Activated CD8-positive, alpha-beta memory T cell treated with anti-CD3 and anti-CD28 coated beads for 4 hours (primary cell): ENCODE measurements around the gene CEP95.
"Not testable (repeated sequence)": the region's sequence is repeated elsewhere in the genome, so short reads cannot be mapped to it uniquely, and the experiment has no call there.

ENCODE experiments used
- DNase-seq, 2 donors: peaks; one replicate each; pipeline ENCODE4 v3.0.0-alpha.2; 2020; ENCODE audit warnings: low read depth in 2 of 2

The CEP95 gene

DNA sequence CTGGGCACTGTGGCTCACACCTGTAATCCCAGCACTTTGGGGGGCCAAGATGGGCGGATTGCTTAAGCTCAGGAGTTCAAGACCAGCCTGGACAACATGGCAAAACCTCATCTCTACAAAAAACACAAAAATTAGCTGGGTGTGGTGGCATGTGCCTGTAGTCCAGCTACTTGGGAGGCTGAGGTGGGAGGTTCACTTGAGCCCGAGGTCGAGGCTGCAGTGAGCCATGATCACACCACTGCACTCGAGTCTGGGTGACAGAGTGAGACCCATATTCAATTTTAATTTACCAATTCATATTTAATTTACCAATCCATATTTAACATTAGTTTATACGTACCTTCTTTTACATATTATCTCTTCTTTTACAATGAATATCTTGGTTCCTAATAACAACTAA, 11.5 kb upstream of the CEP95 start:
- not testable (repeated sequence) for DNase-seq

DNA sequence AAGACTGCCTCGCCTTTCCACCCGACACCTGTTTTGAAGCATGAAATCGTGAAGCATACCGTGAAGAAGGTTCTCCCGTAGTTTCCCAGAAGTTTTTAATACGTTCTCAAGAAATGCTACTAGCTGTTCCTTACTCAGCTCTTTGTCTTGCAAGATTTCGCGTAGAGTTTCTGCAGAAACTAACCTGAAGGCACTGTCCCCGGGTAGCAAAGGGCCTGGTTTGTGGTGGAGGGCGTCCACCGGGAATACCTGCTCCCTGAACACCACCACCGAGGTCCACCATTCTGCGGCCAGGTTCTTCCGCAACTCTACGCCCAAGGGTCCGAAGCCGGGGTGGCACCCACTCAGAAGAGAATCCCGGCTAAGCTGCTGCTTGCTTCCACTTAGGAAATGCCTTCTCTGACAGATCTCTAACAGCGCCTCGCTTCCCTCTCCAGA, 10.4 kb upstream of the CEP95 start:
- DNase-seq = no peak

DNA sequence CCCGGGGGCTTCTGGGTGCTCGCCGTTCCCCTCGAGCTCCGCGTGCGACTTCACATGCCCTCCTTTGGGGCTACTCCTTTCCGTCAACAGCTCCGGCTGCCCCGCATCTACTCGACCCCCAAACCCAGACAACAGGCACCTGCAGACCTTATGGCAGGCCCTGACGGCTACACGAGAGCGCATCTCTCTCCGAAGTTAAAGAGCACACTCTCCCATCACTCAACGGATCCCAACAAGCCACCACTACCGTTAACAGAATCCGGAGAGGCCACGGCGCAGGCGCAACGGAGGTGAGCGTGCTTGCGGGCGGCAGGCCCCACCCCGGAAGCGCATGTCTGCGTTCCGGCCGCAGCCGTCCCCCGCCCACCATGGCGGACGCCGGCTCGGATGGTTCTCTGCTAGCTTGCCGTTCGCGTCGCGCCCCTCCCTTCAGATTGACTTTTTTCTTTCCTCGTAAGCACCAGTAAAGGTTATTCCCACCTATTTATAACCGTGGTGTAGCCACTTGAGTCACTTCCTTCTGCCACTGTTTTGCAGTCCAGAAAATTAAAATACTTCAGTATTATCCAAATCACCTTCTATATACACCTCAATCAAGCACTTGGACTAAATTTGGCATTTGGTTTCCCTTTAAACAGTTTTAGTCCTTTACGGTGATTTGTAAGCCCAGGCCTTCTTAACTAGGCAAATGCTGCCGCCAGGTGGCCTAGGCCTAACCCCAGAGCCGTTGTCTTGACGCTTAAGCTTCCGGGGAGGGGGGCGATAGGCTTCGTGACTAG, 9.8 kb upstream of the CEP95 start, which contains the start of gene POLG2:
TSS of gene POLG2 (minus strand) at position 269 of the 779 bp plus-strand sequence. CDS start at position 183, 86 bp downstream.
- peak; percentile 90 to 91 for DNase-seq

DNA sequence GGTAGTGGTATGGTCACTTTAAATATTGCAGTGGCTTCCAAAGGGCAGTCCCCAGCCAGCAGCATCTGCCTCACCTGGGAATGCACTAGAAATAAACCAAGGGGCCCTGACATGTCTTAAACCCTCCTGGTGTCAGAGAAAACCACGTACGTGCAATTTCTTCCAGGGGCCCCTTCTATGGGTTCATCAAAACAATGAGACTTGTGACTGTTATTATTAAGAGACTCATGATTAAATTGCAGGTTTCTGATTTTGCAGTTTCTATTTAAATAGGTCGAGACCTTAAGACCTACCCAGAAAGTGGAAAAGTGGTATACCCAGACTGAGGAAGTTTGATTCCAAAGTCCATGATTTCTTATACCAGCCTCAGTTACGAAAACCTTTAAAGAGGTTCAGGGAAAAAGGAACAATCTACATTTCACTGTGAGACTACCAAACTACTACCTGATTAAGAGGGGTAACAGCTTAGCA, 9.2 kb upstream of the CEP95 start:
- no peak for DNase-seq

DNA sequence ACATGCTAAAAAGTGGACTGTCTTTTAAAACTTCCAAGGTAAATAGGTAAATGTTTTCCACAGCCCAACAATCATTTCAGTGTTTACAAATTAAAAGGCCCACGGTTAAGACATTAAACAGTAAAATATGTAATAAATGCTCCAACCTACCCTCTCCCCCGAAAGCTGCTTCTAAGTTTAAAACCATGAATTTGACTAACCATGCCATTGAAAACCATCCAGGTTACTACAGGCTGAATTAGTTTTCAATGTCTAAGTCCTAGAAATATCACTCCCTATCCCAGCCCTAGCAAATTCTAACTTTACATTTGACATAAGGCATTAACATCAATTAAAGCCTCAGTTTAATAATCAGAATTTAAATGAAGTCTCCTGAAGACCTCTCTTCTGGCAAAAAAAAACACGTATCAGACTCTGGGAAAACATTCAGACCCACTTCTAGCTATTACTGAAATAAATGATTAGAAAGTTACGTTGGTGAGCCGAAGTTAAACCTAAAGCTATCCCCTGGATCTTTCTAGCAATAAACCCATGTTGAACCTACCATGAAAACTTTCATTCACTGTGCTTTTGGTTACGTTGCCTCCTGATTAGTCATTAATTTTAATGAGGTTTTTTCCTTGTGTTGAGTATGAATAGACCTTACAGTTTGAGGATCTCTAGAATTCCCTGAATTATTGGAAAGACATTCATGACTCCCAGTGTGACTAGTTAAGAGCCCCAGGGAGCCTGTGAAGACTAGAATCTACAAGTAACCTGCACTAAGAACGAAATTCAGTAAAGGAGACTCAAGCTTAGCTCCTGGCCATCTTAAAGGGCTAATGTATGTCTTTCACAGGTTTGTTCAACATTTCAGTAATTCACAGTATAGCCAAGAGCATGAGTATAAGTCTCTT, 8.2 kb upstream of the CEP95 start:
- no peak for DNase-seq

DNA sequence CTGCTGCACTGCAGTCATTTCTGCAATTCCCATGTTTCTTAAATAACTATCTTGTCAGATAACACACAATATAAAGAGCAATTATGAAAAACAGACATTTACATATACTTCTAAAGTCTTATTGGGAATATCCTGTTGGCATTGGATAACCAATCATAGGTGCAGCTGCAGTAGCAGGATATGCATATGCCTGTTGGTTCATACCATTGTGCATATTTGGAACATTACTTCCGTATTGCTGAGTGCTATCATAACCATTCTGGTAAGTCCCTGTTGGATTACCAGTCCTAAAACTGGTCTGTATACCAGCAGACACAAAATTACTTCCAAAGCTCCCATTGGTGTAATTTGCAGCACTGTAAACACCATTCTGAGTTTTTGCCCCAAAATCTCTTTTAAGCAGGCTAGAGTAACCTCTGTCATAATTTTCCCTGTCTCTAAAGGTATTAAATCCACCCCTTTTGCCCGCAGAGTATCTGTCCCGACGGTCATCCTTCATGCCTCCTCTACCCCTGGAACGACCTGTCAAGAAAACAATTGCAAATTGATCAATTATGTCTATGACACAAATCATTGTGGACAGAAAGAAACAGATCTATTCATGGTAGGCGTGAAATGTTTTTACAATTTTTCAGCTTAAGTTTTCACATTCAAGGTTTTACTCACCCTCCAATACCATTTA, 6.8 kb upstream of the CEP95 start:
- DNase-seq = no peak

DNA sequence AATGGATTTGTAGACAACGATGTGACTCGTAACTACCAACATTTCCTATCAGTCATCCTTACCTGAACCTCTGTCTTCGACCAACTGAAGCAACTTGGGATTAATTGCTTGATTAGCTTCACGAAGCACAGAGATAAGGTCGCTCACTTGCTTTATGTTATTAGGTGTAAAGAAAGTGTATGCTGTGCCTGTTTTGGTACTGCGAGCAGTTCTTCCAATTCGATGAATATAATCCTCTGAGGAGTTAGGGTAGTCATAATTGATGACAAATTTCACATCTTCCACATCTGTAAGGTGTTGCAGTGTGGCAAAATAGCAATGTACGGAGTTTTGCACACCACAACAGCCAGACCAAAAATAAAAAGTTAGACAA, 6.3 kb upstream of the CEP95 start:
- DNase-seq = no peak

DNA sequence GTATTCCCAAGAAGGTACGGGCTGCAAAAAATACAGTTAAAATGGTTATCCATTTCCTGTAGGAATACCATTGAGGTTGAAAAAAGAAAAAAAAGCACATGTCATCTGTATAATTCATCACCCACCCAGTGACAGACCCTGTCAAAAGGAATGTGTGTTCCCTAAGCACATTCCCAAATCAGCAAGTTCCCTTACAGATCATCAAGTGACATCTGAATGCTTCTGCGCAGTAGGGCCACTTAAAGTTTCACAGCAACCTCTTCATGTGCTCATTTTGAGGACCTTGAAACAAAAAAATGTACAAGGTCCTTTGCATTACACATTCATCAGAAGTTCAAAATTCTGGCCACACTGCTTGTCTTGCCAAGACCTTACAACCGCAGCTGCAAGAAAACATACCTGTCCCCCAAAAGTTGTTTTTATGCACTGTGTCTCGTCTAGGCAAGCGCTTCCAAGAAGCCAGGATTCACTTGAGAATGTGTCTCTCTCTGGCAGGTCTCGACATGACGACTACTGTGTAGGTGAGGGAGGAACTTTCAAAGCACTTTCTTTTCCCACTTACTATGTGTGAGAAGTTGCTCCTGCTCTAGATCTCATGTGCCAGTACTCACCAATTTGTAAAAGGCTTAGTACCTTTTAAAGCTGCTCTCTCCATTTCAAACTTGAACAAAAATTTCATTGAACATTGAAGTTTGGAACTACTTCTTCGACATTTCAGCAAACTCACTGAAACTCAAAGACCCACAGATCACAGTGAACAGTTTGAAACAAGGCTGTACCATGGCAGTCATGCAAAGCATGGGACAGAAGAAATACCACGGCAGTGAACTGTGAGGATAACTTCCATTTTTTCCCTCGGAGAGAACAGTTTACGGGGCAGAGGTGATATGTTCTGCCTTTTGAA, 5.7 kb upstream of the CEP95 start:
- no peak for DNase-seq

DNA sequence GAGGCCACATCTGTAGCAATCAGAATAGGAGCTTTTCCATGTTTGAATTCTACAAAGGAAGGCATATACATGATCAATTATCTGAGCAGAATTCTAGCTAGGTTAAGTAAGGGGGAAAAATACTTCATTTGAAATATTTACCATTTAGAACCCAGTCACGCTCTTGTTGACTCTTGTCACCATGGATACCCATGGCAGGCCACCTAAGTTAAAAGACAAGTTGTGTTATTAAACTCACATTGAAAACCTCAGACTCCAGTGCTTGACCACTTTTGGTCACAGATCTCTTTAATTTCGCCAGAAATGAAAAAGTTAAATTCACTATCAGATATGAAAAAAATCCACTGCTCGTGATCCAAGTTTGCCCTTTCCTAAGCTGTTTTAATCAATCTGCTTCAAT, 4.8 kb upstream of the CEP95 start:
- no peak for DNase-seq

DNA sequence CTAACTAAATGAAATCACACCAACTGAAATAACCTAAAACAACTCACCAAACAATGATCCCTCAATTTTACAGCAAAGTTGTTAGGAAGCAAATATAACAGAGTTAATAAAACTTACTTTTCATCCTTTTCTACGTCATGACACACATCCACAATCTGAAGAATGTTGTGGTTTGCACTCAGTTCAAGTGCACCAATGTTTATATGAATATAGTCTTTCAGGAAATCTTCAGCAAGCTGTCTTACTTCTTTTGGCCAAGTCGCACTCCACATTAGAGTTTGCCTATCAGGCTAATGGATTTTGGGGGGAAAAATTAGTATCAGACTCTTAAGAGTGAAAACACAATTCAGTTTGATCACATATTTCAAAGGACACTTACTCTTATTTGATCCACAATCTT, 4.0 kb upstream of the CEP95 start:
- DNase-seq = no peak

DNA sequence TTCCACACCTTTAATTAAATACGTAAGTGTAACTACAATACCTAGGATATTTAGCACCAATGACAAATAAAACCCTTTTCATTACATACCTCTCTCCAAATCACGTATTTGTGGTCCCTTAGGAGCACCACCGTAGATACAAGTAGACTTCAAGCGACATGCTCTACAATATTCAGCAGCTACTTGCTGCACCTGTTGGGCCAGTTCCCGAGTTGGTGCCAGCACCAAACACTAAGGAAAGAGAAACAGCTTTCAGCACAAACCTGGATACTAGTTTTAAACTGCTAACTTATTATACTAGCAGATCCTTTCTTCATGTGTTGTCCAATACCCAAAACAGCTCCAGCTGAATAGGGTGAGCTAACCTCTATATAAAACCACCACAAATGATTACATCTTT, 3.4 kb upstream of the CEP95 start:
- DNase-seq = no peak

DNA sequence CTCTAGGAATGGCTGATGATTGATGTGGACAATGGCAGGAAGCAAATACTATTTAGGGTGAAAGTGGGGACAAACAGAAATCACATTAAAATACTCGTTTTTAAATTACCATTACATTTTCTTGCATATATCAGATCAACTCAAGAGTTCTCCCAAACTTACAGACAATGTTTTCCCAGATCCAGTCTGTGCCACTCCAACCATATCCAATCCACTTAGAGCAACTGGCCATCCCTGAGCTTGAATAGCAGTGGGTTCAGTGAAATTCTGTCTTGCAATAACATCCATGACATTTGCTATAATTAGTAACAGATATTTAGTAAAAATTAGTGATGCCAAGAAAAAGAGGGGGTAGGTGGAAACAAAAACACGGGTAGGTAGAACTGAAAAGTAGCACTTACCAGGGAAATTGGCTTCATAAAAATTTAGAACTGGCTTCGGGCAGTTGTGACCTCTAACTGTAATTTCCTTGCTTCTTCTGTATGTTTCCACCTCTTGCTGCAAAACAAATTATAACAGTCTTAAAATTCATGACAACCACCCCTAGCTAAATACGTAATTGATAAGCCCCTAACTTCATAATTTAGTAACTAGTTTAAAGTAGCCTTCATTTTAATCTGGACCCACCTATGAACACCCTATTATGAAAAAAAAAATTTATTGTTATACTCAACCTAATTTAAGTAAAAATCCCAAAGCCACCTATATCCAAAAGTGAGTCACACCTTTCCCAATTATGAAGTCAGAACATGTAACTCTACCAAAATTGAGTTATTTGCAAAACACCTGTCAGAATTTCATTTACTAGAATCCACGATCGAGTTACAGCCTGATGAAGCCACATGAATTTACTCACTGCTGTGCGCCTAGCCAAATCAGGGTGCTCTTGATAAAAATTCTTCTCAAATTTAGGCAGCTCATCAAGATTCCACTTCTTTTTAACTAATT, 2.7 kb upstream of the CEP95 start:
- no peak for DNase-seq

DNA sequence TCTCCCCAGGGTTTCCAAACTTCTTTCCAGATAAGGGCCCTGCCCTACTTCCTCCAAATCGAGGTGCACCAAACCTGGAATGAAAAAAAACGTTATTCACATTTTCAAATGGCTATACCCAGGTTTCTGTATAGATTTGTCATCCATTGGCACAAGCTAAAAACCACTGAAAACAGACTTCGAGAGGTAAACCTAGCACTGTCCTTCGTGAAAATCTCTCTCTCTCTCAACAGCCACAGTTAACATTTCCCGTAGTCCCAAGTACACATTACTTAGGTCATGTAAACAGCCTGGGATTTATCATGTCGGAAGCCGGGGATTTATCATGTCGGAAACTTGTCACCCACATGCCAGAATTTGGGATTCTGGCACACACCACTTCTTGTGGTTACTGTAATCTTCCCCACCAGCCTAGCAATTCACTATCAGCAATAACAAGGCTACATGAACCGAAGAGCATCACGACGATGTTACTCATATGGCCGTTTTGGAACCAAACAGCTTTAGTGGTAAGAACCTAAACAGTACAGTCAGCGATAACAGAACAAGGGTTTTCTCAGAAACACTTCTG, 1.9 kb upstream of the CEP95 start:
- no peak for DNase-seq

DNA sequence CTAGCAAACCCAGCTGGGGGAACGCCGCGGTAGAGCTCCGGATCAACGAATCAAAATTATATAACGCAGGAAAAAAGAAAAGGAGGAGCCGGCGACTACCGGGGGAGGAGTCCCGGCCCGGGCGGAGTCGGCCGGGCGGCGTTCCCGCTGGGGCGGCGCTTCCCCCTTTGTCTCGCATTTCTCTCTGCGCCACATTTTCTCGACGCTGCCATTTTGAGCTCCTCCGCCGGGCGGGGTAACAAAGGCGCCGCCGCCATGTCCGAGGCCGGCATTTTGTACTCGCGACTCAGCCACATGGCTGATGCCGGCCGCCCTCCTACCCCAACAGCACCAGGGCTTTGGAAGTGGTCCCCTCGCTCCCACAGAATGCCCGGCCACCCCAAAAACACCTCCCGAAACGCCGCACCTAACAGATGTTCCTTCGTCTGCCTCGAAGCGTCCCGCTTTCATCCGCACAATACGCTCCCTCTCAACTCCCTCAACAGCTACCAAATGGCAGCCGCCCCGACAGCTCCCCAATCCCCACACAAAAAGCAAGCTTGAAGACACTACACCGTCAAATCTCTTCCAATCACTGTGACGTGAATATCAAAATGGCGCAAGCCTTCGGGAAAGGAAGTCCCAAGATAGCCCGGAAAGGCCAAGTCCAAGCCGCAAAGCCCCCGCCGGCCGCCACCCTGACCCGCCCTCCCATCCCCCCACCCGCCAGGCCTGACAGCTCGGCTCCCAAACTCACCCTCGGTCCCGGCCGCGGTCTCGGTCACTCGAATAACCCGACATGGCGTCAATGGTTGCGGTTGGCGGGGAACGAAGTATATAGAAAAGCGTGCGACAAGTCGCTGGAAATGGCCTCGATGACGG, 1.2 kb upstream of the CEP95 start:
- peak; percentile 68 to 77 for DNase-seq

DNA sequence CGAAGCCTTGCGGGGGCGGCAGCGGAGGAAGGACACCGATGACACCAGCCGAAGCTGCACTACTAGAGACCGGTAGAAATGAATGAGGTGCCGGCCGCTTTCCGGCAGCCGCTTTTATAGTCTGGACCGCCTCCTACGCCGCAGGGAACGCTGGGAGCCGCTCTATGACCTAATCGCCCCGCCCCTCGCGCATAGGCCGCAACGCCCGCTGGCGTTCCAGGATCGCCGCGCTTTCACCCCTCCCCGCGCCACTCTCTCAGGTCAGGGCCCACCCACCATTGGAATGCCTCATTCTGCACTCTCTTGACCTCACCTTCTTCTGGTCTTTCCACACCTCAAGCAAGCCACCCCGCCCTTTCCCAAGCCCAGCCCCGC, 589 bp upstream of the CEP95 start, which contains the start of gene DDX5:
TSS of gene DDX5 (minus strand) at position 89 of the 375 bp plus-strand sequence. CDS start 170 bp downstream, outside the sequence.
- DNase-seq = peak; percentile 95 to 96

DNA sequence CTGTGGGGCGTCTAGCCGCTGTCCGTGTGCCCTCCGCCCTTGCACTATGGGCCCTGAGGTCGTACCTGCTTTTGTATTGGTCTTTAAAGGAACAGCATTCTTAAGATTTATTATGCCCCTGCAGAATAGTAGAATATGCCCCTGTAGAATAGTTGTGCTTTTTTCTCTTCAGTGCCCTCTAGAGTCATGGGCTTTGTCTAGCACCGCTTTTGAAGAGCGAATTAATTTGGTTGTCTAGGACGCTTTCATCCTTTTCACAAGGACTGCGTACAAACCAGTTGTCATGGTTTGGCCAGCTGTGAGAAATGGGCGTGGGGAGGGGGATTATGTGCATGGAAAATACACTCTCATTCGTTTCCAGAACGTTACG, 621 bp downstream of the CEP95 start:
- peak in 1 of 2 donors; percentile 11 for DNase-seq

DNA sequence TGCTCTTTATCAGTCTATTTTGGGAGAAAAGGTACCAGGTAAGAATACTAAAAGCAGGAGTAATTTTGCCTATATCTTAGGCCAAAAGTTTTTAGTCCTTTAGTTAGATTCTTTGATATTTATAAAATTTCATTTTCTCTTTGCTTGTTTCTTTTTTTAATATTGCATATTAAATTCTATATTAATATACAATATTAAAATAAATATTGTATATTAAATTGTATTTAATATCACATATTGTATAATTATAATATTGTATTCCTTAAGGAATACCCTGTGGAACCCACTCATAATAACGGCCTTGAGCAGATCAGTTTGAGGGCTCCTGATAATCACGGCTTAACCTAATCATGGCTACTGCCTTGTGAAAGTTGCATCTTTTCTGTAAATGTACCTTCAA, 1.9 kb downstream of the CEP95 start:
- DNase-seq = no peak

DNA sequence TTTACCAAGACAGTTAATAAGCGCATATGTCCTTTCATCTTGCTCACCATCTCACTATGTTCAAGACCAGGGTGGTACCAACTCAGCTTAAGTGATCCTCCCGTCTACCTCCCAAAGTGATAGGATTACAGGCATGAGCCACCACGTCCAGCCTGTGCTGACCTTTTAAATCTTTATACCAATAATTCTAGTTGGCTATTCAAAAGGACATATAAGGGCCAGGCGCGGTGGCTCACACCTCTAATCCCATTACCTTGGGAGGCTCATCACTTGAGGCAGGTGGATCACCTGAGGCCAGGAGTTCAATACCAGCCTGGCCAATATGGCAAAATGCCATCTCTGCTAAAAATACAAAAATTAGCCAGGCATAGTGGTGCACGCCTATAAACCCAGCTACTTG, 2.4 kb downstream of the CEP95 start:
- no peak for DNase-seq

DNA sequence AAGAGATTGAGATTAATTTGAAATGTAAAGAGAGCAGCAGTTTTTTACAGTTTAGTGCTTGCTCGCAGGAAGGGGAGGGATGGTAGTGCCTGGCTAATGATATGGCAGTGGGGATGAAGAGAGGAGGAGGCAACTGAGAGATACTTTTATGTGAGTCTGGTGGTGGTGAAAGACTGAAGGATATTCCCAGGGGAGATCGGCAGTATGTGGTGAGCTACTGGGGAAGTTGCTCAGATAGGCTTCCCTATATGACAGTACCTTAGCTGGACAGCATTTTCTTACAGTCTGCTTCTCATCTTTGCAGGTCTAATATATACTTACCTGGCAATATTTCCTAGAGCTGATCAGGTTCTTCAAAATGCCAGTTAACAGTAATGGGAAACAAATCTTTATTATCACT, 8.6 kb downstream of the CEP95 start:
- no peak for DNase-seq
